Stromal cell of bone marrow (primary cell): Measurements from ENCODE around the gene KLKB1.
A peak's percentile ranks its signal among the peaks of the same experiment; 100 is the strongest.
"Not testable (repeated sequence)": the region's sequence is repeated elsewhere in the genome, so short reads cannot be mapped to it uniquely, and the experiment has no call there.

ENCODE experiments used
- DNase-seq: peaks from one replicate; pipeline ENCODE4 v3.0.0-alpha.2; 2012; ENCODE audit warnings: low read depth

Gene KLKB1

DNA sequence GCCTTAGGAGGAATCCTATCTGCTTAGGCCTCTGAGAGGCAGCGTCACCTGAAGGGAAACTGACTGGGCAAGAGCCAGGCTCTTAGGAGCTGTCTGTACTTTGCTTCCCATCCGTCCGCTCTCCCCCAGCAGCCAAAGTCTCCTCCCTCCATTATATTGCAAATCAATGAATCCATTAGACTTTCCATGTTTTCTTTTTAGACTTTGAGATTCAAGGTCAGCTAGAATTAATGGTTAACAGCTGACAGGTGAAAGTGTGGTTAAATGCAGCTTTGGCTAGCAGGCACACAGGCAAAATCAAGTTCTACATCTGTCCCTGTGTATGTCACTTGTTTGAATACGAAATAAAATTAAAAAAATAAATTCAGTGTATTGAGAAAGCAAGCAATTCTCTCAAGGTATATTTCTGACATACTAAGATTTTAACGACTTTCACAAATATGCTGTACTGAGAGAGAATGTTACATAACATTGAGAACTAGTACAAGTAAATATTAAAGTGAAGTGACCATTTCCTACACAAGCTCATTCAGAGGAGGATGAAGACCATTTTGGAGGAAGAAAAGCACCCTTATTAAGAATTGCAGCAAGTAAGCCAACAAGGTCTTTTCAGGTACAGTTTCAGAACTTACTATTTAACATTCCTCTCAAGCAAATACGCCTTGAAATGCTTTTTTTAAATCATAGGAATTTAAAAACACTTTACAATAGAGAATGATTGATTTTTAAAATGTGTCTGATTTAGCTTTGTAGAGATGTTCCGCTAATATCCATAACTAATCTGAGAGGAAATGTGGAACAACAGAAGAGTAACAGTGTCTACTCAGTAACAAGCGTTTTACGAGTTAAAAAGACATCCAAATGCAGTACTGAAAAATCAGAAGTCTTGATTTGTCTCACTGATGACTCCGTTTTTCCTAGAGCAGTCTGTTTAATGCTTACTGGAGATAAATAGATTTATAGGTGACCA, 38.7 kb downstream of the KLKB1 start, which contains the start of gene F11:
Gene F11 (plus strand): TSS at position 507 of the 970 bp plus-strand sequence. CDS start 948 bp downstream, outside the sequence.
- no peak for DNase-seq

DNA sequence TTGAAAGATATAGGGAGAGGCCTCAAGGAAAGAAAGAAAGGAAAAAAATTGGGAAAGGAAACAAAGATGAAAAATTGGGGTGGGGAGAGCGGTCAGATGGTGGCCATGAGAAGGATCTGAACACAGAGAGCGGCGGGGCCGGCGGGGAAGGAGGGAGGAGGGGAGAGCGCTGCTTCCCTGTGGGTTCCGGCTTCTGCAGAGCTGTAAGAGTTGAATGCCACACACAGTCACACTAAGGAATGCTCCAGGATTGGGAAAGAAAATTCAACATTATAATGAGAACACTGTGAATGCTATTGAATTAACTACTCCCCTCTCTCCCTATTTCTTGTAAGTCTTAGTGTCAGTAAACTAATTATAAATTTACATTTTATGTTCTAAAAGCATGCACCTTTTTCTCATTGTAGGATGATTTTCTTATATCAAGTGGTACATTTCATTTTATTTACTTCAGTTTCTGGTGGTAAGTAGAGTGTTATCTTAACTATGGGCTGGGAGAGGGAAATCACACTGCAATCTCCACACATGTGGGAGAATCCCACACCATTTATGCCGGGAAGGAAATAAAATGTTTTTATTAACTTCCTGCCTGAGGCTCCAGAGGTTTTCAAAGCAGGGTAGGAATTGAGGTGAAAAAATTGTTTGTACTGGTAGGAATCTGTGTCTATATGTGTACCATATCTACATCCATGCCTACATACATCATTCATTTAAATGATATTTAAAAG, 39.6 kb downstream of the KLKB1 start:
- DNase-seq: no peak

DNA sequence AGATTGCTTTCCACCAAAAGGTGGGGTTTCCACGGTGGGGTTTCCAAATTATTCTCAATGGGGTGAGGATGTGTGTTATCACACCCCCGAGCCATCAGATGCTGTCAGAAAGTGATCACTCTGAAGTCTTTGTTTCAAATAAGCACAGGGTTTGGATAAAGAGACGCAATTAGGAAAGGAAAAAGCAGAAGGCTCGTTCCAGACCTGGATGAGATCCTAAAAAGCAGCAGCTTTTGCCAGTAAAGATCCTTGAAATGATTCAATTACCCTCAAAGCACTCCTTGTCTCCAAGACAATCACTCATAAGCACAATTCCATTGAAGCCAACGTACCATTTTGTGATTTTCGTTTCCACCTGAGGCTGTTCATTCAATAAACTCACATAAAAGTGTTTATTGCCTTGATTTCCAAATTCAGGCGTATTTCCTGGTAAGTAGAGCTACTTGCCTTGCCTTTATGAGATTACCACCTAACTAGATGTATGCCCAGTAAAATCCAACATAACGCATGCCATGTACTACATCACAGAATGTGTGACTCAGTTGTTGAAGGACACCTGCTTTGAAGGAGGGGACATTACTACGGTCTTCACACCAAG, 43.9 kb downstream of the KLKB1 start:
- no peak for DNase-seq

DNA sequence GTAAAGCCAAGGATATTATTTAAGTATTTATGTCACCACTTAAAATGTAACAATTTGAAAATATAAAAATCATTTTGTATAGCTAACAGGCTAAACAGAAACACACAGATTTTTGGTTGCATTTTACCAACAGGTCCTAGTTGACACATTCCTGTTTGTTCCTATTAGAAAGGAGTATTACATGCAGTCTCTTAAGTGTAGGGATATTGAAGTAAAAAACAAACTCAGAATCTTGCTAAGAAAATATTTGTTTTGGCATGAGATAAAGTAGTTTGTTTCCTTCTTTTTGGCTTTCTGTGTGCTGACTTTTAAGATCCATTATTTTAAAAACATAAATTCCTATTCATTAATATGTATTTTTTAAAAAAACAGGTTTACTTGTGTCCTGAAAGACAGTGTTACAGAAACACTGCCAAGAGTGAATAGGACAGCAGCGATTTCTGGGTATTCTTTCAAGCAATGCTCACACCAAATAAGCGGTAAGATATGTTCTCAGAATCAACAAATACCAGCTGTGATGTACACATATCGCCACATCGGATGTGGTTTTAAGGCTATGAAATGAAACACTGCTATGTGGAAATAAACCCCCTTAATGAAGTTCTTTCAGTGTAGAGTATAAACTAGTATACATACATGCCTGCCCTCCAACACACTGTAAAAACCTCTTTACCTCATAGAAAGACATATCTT, 45.5 kb downstream of the KLKB1 start:
- no peak for DNase-seq

DNA sequence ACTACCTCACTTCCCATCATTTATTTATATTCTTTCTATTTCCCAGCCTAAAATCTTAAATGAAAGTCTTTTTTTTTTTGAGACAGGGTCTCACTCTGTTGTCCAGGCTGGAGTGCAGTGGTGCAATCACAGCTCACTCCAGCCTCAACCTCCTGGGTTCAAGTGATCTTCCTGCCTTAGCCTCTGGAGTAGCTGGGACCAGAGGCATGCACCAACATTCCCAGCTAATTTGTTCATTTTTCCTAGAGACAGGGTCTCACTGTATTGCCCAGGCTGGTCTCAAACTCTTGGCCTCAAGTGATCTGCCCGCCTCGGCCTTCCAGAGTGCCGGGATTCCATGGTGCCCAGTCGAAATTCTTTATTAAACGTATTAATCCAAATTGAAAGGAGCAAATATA, 46.1 kb downstream of the KLKB1 start:
- not testable (repeated sequence) for DNase-seq

DNA sequence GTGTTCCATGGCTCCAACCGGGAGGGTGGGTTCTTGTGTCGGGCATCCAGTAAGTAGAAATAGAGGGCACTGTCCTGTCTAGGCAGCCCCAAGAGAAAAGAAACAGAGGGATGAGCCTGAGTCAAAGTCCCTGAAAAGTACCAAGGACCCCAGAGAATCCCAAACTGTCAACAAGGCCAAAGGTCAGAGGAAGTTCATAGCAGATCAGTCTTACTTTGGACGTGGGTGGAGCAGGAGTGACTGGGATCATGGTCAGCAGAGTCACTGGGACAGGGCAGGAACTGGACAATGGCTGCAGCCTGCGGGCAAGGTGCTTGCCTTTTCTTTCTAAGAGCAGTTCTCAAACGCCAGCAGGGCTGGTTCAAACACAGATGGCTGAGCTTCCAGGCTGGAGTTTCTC, 56.0 kb downstream of the KLKB1 start:
- no peak for DNase-seq

DNA sequence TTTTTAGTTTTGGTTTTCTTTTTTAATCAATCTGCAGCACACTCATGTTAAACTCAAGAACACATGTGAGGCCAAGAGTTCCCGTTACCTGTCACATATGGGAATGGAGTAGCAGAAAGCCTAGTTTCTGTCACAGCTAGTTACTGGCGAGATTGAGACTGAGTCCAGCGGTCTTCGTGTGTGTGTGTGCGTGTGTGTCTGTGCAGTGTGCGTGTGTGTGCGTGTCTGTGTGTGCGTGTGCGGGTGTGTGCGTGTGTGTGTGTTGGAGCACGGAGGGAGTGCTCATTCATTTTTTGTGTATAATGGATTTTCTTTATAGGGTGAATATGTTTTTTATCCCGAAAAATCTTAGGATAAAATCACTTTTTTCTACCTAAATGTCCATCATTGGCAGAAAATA, 57.8 kb downstream of the KLKB1 start:
- no peak for DNase-seq

DNA sequence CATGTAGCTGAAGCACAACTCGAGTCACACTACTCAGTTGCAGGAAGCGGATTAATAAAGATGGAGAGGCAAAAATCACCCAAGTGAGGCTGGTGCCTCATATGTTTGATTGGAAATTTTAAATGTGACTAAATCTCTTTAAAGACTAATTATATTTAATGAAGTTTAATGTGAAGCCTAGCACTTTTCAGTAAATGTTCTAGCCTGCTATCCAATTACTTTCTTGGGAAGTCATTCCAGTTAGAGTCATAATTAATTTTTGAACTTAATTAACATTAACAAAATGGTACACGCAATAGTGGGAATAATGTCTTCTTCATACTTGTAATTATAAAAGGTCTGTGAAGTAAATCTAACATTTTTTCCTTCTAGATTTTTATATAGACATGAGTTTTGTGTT, 59.3 kb downstream of the KLKB1 start:
- DNase-seq: no peak

DNA sequence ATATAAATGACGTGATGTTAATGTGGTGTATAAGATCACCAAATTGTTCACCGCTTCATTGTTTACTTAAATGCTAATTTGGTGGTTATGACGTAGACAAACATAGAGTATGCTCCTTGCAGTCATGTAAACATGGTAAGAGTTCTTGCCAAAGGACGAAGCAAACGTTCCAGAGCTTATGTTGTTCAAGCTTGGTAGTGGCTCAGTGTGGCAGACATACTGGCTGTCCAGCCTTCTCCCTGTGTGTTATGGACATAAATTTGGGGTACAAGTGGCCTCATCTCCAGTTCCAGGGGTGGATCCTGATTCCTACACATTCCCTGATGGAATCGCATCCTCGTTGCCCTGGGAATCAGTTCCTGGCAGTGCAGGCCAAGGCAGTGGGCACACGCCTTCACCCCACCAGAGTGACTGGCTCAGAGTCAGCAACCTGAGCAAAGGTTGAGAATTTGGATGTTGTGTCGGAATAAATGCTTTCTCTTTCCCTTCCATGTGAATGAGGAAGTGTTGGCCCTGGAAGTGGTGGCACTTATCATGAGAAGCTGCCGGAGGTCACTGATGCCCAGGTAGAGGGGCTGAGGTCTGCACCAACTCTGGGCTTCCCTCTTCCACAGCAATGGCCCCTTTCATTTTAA, 64.1 kb downstream of the KLKB1 start:
- DNase-seq: no peak

DNA sequence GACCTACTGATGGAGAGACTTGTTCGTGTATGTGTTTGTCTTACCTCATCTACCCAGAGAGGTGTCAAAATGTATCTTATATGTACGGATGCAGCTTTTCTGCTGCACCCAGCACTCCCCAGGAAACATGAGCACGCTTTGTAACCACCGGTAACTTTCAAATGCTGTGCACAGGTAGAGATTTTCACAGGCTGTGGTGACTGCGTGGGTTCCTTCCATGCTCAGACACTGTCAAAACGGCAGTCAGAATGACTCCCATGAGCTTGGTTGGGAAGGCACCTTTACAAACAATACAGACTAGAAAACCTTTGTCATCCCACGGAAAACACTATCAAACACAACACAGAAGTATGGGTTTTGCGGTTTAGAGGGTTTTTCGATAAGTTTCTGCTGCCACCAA, 66.9 kb downstream of the KLKB1 start:
- DNase-seq: no peak

DNA sequence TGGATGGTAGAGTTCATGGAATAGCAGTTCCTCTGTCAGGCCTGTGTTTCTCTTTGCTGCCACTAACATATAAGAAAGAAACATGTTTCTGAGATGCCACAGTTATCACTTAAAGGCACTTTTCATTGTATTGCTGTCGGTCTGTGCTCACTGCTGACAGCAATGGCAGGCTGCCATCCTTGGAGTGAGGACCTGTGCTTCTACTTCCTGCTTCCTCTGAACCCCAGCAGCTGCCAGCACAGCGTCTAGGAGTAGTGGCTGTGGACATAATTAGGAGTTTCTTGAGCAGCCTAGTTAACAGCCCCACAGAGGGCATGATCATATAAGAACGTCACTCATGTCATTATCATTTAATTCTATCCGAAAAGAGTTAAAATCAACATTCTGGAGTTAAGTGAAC, 69.2 kb downstream of the KLKB1 start:
- no peak for DNase-seq

DNA sequence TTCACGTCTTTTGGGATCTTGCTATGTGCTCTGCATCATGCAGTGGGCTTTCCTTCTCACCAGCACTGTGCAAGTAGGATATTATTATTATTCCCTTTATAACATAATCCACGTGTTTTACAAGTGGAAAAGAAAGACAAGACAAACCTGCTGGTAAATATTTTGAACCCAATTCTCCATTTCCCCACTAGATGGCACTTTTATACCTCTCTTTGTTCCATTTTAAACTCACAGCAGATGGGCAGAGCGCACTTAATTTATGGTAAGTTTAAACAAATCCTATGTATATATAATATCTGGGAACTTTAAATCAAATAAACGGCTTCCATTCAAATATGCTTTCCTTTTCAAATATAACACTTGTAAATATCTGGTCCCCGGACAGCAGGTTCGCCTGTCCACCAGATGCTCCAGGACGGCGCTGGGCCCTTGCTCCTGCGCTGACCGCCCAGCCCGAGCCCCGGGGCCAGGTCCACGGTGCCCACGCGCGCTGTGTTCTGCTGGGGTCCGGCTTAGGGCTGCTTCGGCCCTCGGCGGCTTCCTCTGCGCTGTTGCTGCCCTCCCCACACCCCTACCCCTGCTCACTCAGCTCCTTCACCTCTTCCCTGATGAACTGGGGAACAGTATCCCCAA, 69.8 kb downstream of the KLKB1 start:
- DNase-seq: peak; percentile 13

DNA sequence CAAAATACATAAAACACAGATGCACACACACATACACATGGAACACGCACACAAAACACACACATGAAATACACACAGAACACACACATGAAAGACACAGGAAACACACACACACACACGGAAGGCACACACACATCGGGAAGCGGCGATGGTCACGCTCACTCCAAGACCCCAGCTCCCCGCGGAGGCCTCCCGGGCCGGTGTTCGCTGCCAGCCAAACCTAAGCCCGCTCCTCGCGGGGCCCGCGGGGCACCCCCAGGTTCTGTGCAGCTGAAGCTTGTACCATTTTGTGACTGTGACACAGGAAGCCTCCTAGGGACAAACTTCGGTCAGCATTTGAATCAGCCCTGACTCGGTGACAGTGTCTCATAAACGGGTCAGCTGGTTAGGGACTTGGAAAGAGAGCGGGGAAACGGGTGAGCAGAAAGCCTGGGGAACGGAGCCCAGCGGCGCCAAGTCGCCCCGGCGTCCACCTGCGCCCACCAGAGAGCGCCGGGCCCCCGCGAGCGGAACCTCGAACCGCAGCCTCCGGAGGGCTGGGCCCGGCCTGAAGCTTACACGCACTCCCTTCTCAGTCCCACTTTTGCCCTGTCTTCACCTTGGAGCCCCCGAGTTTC, 70.8 kb downstream of the KLKB1 start:
- no peak for DNase-seq

DNA sequence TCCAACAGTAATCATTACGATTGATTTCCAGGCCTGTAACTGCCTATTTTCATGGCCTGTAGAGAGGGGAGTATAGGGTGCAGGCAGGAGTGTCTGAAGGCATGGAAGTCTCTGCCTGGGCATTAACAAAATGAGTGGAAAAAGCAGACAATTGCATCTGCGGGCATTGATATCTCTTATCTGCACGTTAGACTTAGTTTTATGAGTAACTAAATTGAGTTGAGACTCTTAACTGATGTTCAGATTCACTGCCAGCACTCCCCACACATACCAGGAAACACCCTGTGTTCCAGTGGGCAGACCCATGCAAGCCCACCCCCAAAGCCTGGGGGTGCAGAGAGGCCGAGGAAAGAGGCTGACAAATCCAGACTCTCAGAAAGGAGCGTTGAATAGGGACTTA, 72.0 kb downstream of the KLKB1 start:
- DNase-seq: no peak

DNA sequence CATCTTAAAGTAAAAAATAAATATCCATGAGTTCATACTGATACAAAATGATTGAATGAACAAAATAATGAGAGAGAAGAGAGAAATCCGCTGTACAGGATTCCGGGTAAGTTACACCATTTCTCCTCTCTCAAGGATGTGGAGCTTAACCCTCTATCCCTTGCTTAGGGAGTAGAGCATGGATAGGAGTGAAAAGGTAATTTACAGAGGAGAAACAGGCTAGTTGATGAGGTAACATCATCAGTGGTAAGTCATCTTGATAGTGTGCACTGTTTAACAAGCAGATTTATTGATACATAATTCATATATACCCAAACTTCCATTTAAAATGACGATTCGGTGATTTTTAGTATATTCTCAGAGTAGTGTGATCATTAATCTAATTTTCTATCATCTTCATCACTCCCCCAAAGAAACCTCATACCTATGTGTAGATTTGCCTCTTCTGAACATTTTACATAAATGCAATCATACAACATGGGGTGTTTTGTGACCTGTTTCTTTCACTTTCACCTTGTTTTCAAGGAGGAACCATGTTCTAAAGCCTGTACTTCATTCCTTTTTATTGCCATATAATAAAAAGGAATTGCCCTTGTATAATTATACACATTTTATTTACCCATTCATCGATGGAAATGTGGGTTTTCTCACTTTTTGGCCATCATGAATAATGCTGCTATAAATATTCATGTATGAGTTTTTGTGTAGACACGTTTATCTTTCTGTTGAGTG, 73.5 kb downstream of the KLKB1 start:
- no peak for DNase-seq

DNA sequence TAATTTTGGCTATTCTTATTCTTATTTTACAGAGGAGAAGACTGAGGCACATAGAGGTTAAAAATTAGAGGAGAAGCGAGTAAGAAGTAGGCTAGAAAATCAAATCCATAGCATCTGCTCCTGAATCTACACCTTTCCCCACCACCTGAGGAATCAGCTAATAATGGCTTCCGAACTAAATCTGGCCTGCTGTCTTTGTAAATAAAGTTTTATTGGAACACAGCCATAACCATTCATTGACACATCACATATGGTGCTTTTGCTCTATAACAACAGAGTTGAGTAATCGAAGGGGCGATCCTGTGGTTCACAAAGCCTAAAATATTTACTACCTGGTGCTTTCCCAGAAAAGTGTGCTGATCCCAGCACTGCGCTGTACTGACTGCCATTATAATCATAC, 76.9 kb downstream of the KLKB1 start:
- no peak for DNase-seq

DNA sequence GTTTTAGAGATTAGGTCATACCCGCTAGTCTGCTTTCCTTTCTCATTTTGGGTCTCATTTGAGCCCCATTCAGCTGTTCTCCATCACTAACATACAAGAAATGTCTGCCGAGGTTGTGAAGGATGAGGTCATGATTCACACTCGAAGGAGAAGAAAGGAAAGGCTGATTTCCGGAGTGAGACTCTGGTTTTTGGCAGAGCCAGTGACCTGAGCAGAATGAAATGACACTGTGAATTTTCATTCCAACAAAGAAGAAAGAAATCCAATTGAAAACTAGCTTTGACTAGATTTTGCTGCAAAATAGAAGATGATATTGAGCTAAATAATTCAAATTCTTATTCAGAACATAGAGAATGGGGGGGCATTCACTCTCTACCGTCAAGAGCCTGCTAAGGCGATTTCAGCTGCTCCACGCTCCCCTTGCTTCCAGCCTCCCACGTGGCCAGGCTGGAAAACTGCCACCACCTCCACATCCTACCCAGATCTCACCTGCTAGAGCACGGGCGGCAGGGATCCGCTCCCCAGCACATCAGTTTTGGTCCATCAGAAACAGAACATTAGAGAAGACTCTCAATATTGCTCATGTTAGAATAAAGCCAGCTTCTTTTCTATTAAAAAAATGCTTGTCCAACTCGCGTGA, 77.7 kb downstream of the KLKB1 start:
- no peak for DNase-seq

DNA sequence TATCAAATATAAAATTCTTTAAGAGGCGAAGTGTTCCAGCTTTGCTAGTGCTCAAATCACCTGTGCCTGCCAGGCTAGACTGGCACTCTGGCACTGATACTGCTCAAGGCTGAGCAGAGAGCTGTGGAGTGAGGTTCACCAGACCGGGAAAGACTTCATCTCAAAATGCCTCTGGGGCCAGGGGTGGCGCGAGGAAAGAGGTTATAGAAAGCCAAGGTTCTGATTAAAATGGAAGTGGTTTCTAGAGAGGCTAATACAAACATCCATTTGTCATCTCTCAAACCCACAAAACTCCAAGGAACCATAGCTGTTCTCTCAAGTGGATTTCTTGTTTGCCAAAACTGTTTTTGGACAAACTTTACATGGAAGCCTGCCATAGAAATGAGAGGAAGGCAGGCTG, 80.2 kb downstream of the KLKB1 start:
- DNase-seq: peak; percentile 12

DNA sequence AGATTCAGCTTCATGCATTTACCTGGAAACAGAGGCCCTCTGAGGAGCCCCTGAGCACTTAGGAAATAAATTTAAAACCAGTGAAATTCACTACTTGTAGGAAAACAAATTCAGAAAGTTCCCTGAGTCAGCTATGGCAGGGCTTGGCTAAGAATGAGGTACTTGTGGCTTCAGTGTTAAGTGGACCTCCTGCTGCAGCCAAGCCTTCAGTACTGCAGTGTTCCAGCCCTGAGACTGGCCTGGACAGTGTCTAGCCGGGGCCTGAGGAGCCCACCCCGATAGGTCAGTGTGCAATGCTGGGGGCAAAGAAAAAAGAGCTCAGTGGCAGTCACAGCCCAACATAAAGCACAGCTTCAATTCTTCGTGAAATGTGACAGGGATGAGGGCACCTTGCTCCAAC, 80.6 kb downstream of the KLKB1 start:
- no peak for DNase-seq
